GM23338 (cell line): Measurements from ENCODE around the gene SYT10. TPM values are rescaled to one million over a fixed set of nuclear protein-coding genes. Genes with fewer than 3 reads are reported as not detected.

Experiments used
- ATAC-seq: fragments of 200-7000 bp; cut with Tn5 transposase; 3 replicates; pipeline ENCODE4 v1.9.1; 2020
- DNase-seq: peaks from one replicate; pipeline ENCODE4 v3.0.0-alpha.2; 2015; ENCODE audit warnings: low spot score
- H2AFZ ChIP-seq: fragments of 200-600 bp; sonication (generic); 2 replicates; pipeline ENCODE4 v1.8.0; 2016; ENCODE audit warnings: antibody characterized with exemption, mild to moderate bottlenecking, moderate library complexity
- H3F3A ChIP-seq: fragments of 200-600 bp; sonication (generic); replicated peaks from 2 replicates; pipeline ENCODE4 v1.8.0; 2017; ENCODE audit warnings: antibody characterized with exemption, mixed run types, low read depth
- H3K27ac ChIP-seq: fragments of 200-600 bp; sonication (generic); 2 replicates; pipeline ENCODE4 v1.6.1; 2016; ENCODE audit warnings: low read depth
- H3K27me3 ChIP-seq: fragments of 200-600 bp; sonication (generic); 2 replicates; pipeline ENCODE4 v1.8.0; 2016; ENCODE audit warnings: mild to moderate bottlenecking, mixed run types, moderate library complexity; ENCODE audit not compliant: insufficient read depth
- H3K36me3 ChIP-seq: fragments of 200-600 bp; sonication (generic); 2 replicates; pipeline ENCODE4 v1.8.0; 2016; ENCODE audit warnings: mild to moderate bottlenecking; ENCODE audit not compliant: insufficient read depth
- H3K4me1 ChIP-seq: fragments of 200-600 bp; sonication (generic); 2 replicates; pipeline ENCODE4 v1.8.0; 2016; ENCODE audit warnings: mild to moderate bottlenecking, moderate library complexity; ENCODE audit not compliant: insufficient read depth
- H3K4me2 ChIP-seq: fragments of 200-600 bp; sonication (generic); 2 replicates; pipeline ENCODE4 v1.7.1; 2017; ENCODE audit warnings: mixed run types
- H3K4me3 ChIP-seq: fragments of 200-600 bp; sonication (generic); 2 replicates; pipeline ENCODE4 v1.6.1; 2016; ENCODE audit warnings: mixed run types
- H3K79me2 ChIP-seq: fragments of 200-600 bp; sonication (generic); replicated peaks from 2 replicates; pipeline ENCODE4 v1.8.0; 2017; ENCODE audit warnings: mild to moderate bottlenecking; ENCODE audit not compliant: insufficient read depth
- H3K9me2 ChIP-seq: fragments of 200-600 bp; sonication (generic); 2 replicates; pipeline ENCODE4 v1.8.0; 2017; ENCODE audit not compliant: insufficient read depth
- H4K20me1 ChIP-seq: fragments of 200-600 bp; sonication (generic); replicated peaks from 2 replicates; pipeline ENCODE4 v1.8.0; 2017; ENCODE audit warnings: mild to moderate bottlenecking; ENCODE audit not compliant: insufficient read depth
- H3K27ac Mint-ChIP-seq: 2 replicates; pipeline ENCODE4 v1.8.0; 2020; ENCODE audit warnings: inconsistent platforms, mild to moderate bottlenecking, moderate library complexity, mixed read lengths
- H3K27me3 Mint-ChIP-seq: 3 replicates; pipeline ENCODE4 v1.8.0; 2022; ENCODE audit warnings: low read depth, mild to moderate bottlenecking, moderate library complexity, mixed read lengths, inconsistent platforms; ENCODE audit not compliant: insufficient read depth, poor library complexity
- H3K36me3 Mint-ChIP-seq: 3 replicates; pipeline ENCODE4 v1.8.0; 2021; ENCODE audit warnings: low read depth, mild to moderate bottlenecking, inconsistent platforms, moderate library complexity, mixed read lengths
- H3K4me1 Mint-ChIP-seq: 3 replicates; pipeline ENCODE4 v1.8.0; 2020; ENCODE audit warnings: mild to moderate bottlenecking, inconsistent platforms, mixed read lengths
- H3K4me3 Mint-ChIP-seq: 3 replicates; pipeline ENCODE4 v1.8.0; 2021; ENCODE audit warnings: moderate library complexity, mild to moderate bottlenecking, inconsistent platforms, mixed read lengths
- H3K9me3 Mint-ChIP-seq: 3 replicates; pipeline ENCODE4 v1.8.0; 2020; ENCODE audit warnings: moderate library complexity, mild to moderate bottlenecking, inconsistent platforms, mixed read lengths
- CREB1 ChIP-seq: fragments of 250-450 bp; sonication (Bioruptor Pico); IDR thresholded peaks from 2 replicates; pipeline ENCODE4 v1.5.0; 2020; ENCODE audit warnings: low read depth, mild to moderate bottlenecking, moderate library complexity
- EZH2 ChIP-seq: fragments of 200-600 bp; sonication (generic); IDR thresholded peaks from one replicate; pipeline ENCODE4 v1.8.0; 2017; ENCODE audit warnings: antibody characterized with exemption, mild to moderate bottlenecking, low read depth; ENCODE audit not compliant: unreplicated experiment
- JUNB ChIP-seq: IDR thresholded peaks from one replicate; pipeline ENCODE4 v1.6.1; 2016; ENCODE audit warnings: antibody characterized with exemption; ENCODE audit not compliant: unreplicated experiment
- STAT1 ChIP-seq: IDR thresholded peaks from one replicate; pipeline ENCODE4 v1.6.1; 2016; ENCODE audit warnings: antibody characterized with exemption; ENCODE audit not compliant: unreplicated experiment
- ZNF114 ChIP-seq: fragments of 250-450 bp; sonication (Bioruptor Pico); IDR thresholded peaks from 2 replicates; pipeline ENCODE4 v1.5.0; 2020; ENCODE audit warnings: mild to moderate bottlenecking, moderate library complexity
- ZNF331 ChIP-seq: fragments of 250-450 bp; sonication (Bioruptor Pico); IDR thresholded peaks from 2 replicates; pipeline ENCODE4 v1.5.0; 2020; ENCODE audit warnings: low read depth, mild to moderate bottlenecking, moderate library complexity
- polyA plus RNA-seq: library from polyadenylated mRNA; unstranded; fragments of >200 nt; fragmentation: Nextera tagmentation; extraction: Ambion mirVana; gene quantifications from 2 replicates; pipeline ENCODE4 v1.2.1, GENCODE V29; 2016
- total RNA-seq: library from RNA; depleted of rRNA; stranded (reverse); fragments of >200 nt; shearing (Covaris generic); gene quantifications from 2 replicates; pipeline ENCODE4 v1.2.3, GENCODE V29; 2014
- TF ChIP-seq, protein P1 (sequence below): IDR thresholded peaks from one replicate; pipeline ENCODE4 v1.6.1; 2018; ENCODE audit warnings: antibody characterized with exemption; ENCODE audit not compliant: unreplicated experiment
- TF ChIP-seq, protein P2 (sequence below): IDR thresholded peaks from 2 replicates; pipeline ENCODE4 v1.6.1; 2016; ENCODE audit warnings: antibody characterized with exemption
- TF ChIP-seq, protein P3 (sequence below), 2 experiments: fragments of 200-600 bp in 1 of 2; sonication (generic) in 1 of 2; conservative IDR thresholded peaks; 2 replicates each; pipeline versions ENCODE4 v1.5.1 to v1.6.1; 2016 to 2017; ENCODE audit warnings: antibody characterized with exemption in 2 of 2, low read depth in 2 of 2, mild to moderate bottlenecking in 2 of 2, moderate library complexity in 1 of 2
- TF ChIP-seq, protein P4 (sequence below): fragments of 250-450 bp; sonication (Bioruptor Pico); IDR thresholded peaks from 2 replicates; pipeline ENCODE4 v1.5.0; 2020; ENCODE audit warnings: mild to moderate bottlenecking, moderate library complexity

Gene SYT10
- total and polyA plus RNA-seq, 2 experiments from 2014 or later: 1.3 to 3.0 TPM

DNA sequence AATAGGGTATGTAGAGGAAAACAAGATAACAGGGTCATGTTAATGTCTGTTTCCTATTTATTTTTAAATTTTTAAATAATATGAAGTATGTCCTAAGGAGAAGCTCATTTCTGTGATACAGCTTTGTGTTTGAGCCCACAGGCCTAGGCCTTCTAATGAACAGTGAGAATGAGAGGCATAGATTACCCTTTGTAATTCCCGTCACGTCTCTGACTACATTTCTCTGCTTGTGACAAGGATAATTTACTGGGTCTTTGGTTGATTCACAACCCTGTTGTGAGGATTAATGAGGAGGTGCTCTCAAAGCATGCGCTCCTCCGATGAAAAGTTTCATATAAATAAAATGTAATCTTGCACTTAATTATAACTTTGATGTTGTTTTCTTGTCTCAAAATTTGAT lies 56.1 kb downstream of the SYT10 start (continued):
- TF ChIP-seq, protein P1, sequence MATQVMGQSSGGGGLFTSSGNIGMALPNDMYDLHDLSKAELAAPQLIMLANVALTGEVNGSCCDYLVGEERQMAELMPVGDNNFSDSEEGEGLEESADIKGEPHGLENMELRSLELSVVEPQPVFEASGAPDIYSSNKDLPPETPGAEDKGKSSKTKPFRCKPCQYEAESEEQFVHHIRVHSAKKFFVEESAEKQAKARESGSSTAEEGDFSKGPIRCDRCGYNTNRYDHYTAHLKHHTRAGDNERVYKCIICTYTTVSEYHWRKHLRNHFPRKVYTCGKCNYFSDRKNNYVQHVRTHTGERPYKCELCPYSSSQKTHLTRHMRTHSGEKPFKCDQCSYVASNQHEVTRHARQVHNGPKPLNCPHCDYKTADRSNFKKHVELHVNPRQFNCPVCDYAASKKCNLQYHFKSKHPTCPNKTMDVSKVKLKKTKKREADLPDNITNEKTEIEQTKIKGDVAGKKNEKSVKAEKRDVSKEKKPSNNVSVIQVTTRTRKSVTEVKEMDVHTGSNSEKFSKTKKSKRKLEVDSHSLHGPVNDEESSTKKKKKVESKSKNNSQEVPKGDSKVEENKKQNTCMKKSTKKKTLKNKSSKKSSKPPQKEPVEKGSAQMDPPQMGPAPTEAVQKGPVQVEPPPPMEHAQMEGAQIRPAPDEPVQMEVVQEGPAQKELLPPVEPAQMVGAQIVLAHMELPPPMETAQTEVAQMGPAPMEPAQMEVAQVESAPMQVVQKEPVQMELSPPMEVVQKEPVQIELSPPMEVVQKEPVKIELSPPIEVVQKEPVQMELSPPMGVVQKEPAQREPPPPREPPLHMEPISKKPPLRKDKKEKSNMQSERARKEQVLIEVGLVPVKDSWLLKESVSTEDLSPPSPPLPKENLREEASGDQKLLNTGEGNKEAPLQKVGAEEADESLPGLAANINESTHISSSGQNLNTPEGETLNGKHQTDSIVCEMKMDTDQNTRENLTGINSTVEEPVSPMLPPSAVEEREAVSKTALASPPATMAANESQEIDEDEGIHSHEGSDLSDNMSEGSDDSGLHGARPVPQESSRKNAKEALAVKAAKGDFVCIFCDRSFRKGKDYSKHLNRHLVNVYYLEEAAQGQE: no peak
- TF ChIP-seq EZH2 (no peak), JUNB (no peak), ZNF114 (CRISPR knock-in tag) (no peak), ZNF331 (no peak)
- TF ChIP-seq, protein P2, sequence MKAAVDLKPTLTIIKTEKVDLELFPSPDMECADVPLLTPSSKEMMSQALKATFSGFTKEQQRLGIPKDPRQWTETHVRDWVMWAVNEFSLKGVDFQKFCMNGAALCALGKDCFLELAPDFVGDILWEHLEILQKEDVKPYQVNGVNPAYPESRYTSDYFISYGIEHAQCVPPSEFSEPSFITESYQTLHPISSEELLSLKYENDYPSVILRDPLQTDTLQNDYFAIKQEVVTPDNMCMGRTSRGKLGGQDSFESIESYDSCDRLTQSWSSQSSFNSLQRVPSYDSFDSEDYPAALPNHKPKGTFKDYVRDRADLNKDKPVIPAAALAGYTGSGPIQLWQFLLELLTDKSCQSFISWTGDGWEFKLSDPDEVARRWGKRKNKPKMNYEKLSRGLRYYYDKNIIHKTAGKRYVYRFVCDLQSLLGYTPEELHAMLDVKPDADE: no peak
- TF ChIP-seq, protein P3, sequence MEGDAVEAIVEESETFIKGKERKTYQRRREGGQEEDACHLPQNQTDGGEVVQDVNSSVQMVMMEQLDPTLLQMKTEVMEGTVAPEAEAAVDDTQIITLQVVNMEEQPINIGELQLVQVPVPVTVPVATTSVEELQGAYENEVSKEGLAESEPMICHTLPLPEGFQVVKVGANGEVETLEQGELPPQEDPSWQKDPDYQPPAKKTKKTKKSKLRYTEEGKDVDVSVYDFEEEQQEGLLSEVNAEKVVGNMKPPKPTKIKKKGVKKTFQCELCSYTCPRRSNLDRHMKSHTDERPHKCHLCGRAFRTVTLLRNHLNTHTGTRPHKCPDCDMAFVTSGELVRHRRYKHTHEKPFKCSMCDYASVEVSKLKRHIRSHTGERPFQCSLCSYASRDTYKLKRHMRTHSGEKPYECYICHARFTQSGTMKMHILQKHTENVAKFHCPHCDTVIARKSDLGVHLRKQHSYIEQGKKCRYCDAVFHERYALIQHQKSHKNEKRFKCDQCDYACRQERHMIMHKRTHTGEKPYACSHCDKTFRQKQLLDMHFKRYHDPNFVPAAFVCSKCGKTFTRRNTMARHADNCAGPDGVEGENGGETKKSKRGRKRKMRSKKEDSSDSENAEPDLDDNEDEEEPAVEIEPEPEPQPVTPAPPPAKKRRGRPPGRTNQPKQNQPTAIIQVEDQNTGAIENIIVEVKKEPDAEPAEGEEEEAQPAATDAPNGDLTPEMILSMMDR (conservative IDR thresholded peaks at IDR 0.05; ENCODE audit: low read depth in 2 of 2): no peak

DNA sequence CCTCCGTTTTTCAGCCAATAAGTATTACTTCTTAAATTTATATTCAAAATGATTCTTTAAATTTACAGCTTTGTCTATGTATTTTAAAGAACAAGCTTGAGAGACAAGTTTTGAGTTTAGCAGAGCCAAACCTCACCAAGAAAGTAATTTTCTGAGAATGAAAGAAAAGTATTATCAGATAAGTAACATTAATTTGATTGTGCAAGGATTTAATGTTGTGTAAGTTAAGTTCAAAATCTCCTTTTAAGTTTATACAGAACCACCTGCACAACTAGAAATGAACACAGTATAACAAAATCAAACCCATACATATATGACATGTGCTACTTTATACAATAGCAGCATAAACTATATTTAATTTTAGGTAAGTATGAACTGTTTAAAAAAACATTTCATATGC lies 63.5 kb downstream of the SYT10 start:
- H3F3A ChIP-seq: no peaks in the 10 kb centered on the region
- H3K36me3 ChIP-seq: no peaks in the 10 kb centered on the region
- no peaks in the 10 kb centered on the region for H3K4me1 ChIP-seq
- no peak overlapping the region for H3K27ac ChIP-seq
- DNase-seq (no peak), ATAC-seq (no peak)
- Mint-ChIP-seq H3K4me3 (no peak overlapping the region), H3K36me3 (no peaks in the 10 kb centered on the region), H3K27me3 (no peaks in the 10 kb centered on the region), H3K27ac (no peak overlapping the region), H3K9me3 (no peaks in the 10 kb centered on the region), H3K4me1 (no peaks in the 10 kb centered on the region)
- H4K20me1 ChIP-seq: no peaks in the 10 kb centered on the region
- no peaks in the 10 kb centered on the region for H3K79me2 ChIP-seq
- H3K27me3 ChIP-seq: no peaks in the 10 kb centered on the region
- H3K4me2 ChIP-seq: no peak overlapping the region
- H3K9me2 ChIP-seq: no peaks in the 10 kb centered on the region
- H3K4me3 ChIP-seq: no peak overlapping the region
- no peak overlapping the region for H2AFZ ChIP-seq
- no peak for TF ChIP-seq EZH2
- TF ChIP-seq, protein P4, sequence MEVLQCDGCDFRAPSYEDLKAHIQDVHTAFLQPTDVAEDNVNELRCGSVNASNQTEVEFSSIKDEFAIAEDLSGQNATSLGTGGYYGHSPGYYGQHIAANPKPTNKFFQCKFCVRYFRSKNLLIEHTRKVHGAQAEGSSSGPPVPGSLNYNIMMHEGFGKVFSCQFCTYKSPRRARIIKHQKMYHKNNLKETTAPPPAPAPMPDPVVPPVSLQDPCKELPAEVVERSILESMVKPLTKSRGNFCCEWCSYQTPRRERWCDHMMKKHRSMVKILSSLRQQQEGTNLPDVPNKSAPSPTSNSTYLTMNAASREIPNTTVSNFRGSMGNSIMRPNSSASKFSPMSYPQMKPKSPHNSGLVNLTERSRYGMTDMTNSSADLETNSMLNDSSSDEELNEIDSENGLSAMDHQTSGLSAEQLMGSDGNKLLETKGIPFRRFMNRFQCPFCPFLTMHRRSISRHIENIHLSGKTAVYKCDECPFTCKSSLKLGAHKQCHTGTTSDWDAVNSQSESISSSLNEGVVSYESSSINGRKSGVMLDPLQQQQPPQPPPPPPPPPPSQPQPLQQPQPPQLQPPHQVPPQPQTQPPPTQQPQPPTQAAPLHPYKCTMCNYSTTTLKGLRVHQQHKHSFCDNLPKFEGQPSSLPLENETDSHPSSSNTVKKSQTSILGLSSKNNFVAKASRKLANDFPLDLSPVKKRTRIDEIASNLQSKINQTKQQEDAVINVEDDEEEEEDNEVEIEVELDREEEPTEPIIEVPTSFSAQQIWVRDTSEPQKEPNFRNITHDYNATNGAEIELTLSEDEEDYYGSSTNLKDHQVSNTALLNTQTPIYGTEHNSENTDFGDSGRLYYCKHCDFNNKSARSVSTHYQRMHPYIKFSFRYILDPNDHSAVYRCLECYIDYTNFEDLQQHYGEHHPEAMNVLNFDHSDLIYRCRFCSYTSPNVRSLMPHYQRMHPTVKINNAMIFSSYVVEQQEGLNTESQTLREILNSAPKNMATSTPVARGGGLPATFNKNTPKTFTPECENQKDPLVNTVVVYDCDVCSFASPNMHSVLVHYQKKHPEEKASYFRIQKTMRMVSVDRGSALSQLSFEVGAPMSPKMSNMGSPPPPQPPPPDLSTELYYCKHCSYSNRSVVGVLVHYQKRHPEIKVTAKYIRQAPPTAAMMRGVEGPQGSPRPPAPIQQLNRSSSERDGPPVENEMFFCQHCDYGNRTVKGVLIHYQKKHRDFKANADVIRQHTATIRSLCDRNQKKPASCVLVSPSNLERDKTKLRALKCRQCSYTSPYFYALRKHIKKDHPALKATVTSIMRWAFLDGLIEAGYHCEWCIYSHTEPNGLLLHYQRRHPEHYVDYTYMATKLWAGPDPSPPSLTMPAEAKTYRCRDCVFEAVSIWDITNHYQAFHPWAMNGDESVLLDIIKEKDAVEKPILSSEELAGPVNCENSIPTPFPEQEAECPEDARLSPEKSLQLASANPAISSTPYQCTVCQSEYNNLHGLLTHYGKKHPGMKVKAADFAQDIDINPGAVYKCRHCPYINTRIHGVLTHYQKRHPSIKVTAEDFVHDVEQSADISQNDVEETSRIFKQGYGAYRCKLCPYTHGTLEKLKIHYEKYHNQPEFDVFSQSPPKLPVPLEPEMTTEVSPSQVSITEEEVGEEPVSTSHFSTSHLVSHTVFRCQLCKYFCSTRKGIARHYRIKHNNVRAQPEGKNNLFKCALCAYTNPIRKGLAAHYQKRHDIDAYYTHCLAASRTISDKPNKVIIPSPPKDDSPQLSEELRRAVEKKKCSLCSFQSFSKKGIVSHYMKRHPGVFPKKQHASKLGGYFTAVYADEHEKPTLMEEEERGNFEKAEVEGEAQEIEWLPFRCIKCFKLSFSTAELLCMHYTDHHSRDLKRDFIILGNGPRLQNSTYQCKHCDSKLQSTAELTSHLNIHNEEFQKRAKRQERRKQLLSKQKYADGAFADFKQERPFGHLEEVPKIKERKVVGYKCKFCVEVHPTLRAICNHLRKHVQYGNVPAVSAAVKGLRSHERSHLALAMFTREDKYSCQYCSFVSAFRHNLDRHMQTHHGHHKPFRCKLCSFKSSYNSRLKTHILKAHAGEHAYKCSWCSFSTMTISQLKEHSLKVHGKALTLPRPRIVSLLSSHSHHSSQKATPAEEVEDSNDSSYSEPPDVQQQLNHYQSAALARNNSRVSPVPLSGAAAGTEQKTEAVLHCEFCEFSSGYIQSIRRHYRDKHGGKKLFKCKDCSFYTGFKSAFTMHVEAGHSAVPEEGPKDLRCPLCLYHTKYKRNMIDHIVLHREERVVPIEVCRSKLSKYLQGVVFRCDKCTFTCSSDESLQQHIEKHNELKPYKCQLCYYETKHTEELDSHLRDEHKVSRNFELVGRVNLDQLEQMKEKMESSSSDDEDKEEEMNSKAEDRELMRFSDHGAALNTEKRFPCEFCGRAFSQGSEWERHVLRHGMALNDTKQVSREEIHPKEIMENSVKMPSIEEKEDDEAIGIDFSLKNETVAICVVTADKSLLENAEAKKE (CRISPR knock-in tag): no peak
- no peak for TF ChIP-seq STAT1
- TF ChIP-seq ZNF331: no peak
- no peak for TF ChIP-seq CREB1 (CRISPR knock-in tag)
- no peak for TF ChIP-seq JUNB
